ENCODE results near the gene MYOC. TPM values are rescaled to one million over a fixed set of nuclear protein-coding genes. Genes with fewer than 3 reads are reported as not detected.
"Not testable (repeated sequence)": the region's sequence is repeated elsewhere in the genome, so short reads cannot be mapped to it uniquely, and the experiment has no call there.

Gene MYOC
- total RNA-seq, 1 experiment from 2014 or later = not detected

- 0 out of 2 replicates have a peak overlapping the region, but pooled peaks have one; percentile 4 for H3K4me2 ChIP-seq (ENCODE audit: low read length)
- peaks cover 0 to 12% of the 10 kb centered on the region in 2 experiments; a peak in 3 of 4 replicates for H3K4me1 ChIP-seq (ENCODE audit: control insufficient read depth in 1 of 2, insufficient read depth in 2 of 2, low read length in 2 of 2)
- BruUV-seq (replicated peaks) = no TSS peak
- no peaks in the 10 kb centered on the region for H3K9me2 ChIP-seq (ENCODE audit: insufficient read depth)
- DNase-seq (ENCODE audit: low read depth, low spot score) (no peak), ATAC-seq (no peak)
- no peaks in the 10 kb centered on the region for H3K36me3 ChIP-seq (ENCODE audit: control insufficient read depth in 1 of 2, insufficient read depth in 2 of 2, low read length in 2 of 2)
- no peaks in the 10 kb centered on the region for H4K20me1 ChIP-seq (ENCODE audit: insufficient read depth)
- H3K79me2 ChIP-seq (ENCODE audit: insufficient read depth, low read length) = no peaks in the 10 kb centered on the region
- no peaks in the 10 kb centered on the region for H3K9me3 ChIP-seq (ENCODE audit: control insufficient read depth in 1 of 2, insufficient read depth in 1 of 2, low read depth in 1 of 2, low read length in 2 of 2)
- TF ChIP-seq JUND (IDR thresholded peaks at IDR 0.05) (no peak), EGR1 (IDR thresholded peaks at IDR 0.05; ENCODE audit: low read depth) (no peak), ATF3 (IDR thresholded peaks at IDR 0.05) (no peak), CBX3 (IDR thresholded peaks at IDR 0.05; ENCODE audit: low read depth) (no peak), POLR2AphosphoS5 (IDR thresholded peaks at IDR 0.05; ENCODE audit: low read depth, low read length) (no peak), EZH2phosphoT487 (IDR thresholded peaks at IDR 0.05; ENCODE audit: borderline replicate concordance) (no peak), TCF7L2 (IDR thresholded peaks at IDR 0.05; ENCODE audit: borderline replicate concordance, extremely low read depth, insufficient read depth, insufficient read length) (no peak), EZH2 (IDR thresholded peaks at IDR 0.05) (no peak)
- H3K27me3 ChIP-seq (ENCODE audit: insufficient read depth, low read length) = no peaks in the 10 kb centered on the region
- CTCF ChIA-PET = no interaction called here
- H3K27ac ChIP-seq (ENCODE audit: low read depth, low read length) = no peak overlapping the region
- no peak overlapping the region for H2AFZ ChIP-seq (ENCODE audit: low read depth, low read length, poor library complexity, severe bottlenecking)
- POLR2A ChIA-PET = no interaction called here
- RAD21 ChIA-PET (ENCODE audit: low non-redundant PET in 1 of 2, low total read pairs in 2 of 2, uncharacterized antibody in 2 of 2, unreplicated experiment in 2 of 2) = no interaction called here
- H3K9ac ChIP-seq (ENCODE audit: low read length) = no peak overlapping the region
- intact Hi-C loops (cut with micrococcal nuclease) = no loop called here
- H3K4me3 ChIP-seq (replicated peaks in 1 of 2; ENCODE audit: low read depth in 1 of 2, low read length in 2 of 2) = no peak overlapping the region
Measured at GRCh38 chr1:171661076-171661650, 8.7 kb upstream of the MYOC start.

GRCh38 chr1:171656206-171656605 lies 3.7 kb upstream of the MYOC start:
- H3K9ac ChIP-seq (ENCODE audit: low read length); H3K27me3 ChIP-seq (ENCODE audit: insufficient read depth, low read length); H3K27ac ChIP-seq (ENCODE audit: low read depth, low read length); H3K79me2 ChIP-seq (ENCODE audit: insufficient read depth, low read length); H3K9me3 ChIP-seq (ENCODE audit: control insufficient read depth in 1 of 2, insufficient read depth in 1 of 2, low read depth in 1 of 2, low read length in 2 of 2); H3K9me2 ChIP-seq (ENCODE audit: insufficient read depth); BruUV-seq (replicated peaks); H2AFZ ChIP-seq (ENCODE audit: low read depth, low read length, poor library complexity, severe bottlenecking); DNase-seq (ENCODE audit: low read depth, low spot score); H3K36me3 ChIP-seq (ENCODE audit: control insufficient read depth in 1 of 2, insufficient read depth in 2 of 2, low read length in 2 of 2); ATAC-seq; RAD21 ChIA-PET (ENCODE audit: low non-redundant PET in 1 of 2, low total read pairs in 2 of 2, uncharacterized antibody in 2 of 2, unreplicated experiment in 2 of 2); H3K4me3 ChIP-seq (replicated peaks in 1 of 2; ENCODE audit: low read depth in 1 of 2, low read length in 2 of 2); H4K20me1 ChIP-seq (ENCODE audit: insufficient read depth); POLR2A ChIA-PET; intact Hi-C loops (cut with micrococcal nuclease): not testable (repeated sequence)
- Histone ChIP-seq H3K4me1 (ENCODE audit: control insufficient read depth in 1 of 2, insufficient read depth in 2 of 2, low read length in 2 of 2) (peaks cover 0 to 18% of the 10 kb centered on the region in 2 experiments; a peak in 3 of 4 replicates), H3K4me2 (ENCODE audit: low read length) (peak overlapping the region; percentile 4; the same call in 1 of the 2 replicates)
- CTCF ChIA-PET = interaction anchor here (1.2 to 1.6 kb wide), 3 partner anchors 10 to 330 kb away, joined by 3 to 6 read pairs (median 4); no protein-coding TSS in a partner anchor
